CD8-positive, alpha-beta memory T cell (primary cell): ENCODE results near the gene WWC1. TPM values are rescaled to one million over a fixed set of nuclear protein-coding genes. Genes with fewer than 3 reads are reported as not detected.
A peak's percentile ranks its signal among the peaks of the same experiment; 100 is the strongest.
"Not testable (repeated sequence)": the region's sequence is repeated elsewhere in the genome, so short reads cannot be mapped to it uniquely, and the experiment has no call there.

Experiments
- CTCF ChIA-PET: fragments of 350-600 bp; sonication (Branson Sonifier 250); formaldehyde crosslinking; loops from one replicate; lab custom pipeline; 2021; ENCODE audit warnings: antibody characterized with exemption; lab: Charles Lee
- POLR2A ChIA-PET: fragments of 350-600 bp; sonication (Branson Sonifier 250); formaldehyde crosslinking; loops from one replicate; lab custom pipeline; 2021; ENCODE audit warnings: antibody characterized with exemption; lab: Charles Lee
- DNase-seq, 5 donors: peaks; one replicate each; pipeline versions ENCODE4 v3.0.0 to v3.0.0-alpha.2; 2020 to 2022; ENCODE audit warnings: mixed read lengths in 1 of 5
- H3K27ac ChIP-seq: one replicate; pipeline ENCODE4 v1.7.0; 2013; ENCODE audit warnings: low read depth, mild to moderate bottlenecking, low read length, moderate library complexity
- H3K27me3 ChIP-seq: 2 replicates; pipeline ENCODE4 v1.7.0; 2013; ENCODE audit warnings: low read length, mild to moderate bottlenecking; ENCODE audit not compliant: insufficient read depth, poor library complexity, severe bottlenecking
- H3K36me3 ChIP-seq: 2 replicates; pipeline ENCODE4 v1.7.0; 2013; ENCODE audit warnings: mild to moderate bottlenecking, low read length, moderate library complexity; ENCODE audit not compliant: insufficient read depth
- H3K4me1 ChIP-seq: 2 replicates; pipeline ENCODE4 v1.7.0; 2013; ENCODE audit warnings: mild to moderate bottlenecking, low read length, moderate library complexity; ENCODE audit not compliant: insufficient read depth
- H3K4me3 ChIP-seq: 2 replicates; pipeline ENCODE4 v1.7.0; 2013; ENCODE audit warnings: mild to moderate bottlenecking, low read length
- H3K9me3 ChIP-seq: 2 replicates; pipeline ENCODE4 v1.7.0; 2013; ENCODE audit warnings: mild to moderate bottlenecking, low read length
- H3K27ac Mint-ChIP-seq, 8 donors: one replicate each; pipeline ENCODE4 v1.8.0; 2020 to 2021; ENCODE audit warnings: mixed read lengths in 8 of 8, mild to moderate bottlenecking in 6 of 8, inconsistent platforms in 3 of 8, moderate library complexity in 3 of 8
- H3K27me3 Mint-ChIP-seq, 2 donors: one replicate each; pipeline ENCODE4 v1.8.0; 2020 to 2021; ENCODE audit warnings: mixed read lengths in 2 of 2, mild to moderate bottlenecking in 1 of 2, moderate library complexity in 1 of 2
- H3K36me3 Mint-ChIP-seq, 3 donors: one replicate each; pipeline ENCODE4 v1.8.0; 2020 to 2021; ENCODE audit warnings: mixed read lengths in 3 of 3, inconsistent platforms in 1 of 3, mild to moderate bottlenecking in 1 of 3
- H3K4me1 Mint-ChIP-seq, 3 donors: one replicate each; pipeline ENCODE4 v1.8.0; 2020 to 2021; ENCODE audit warnings: mixed read lengths in 3 of 3, inconsistent platforms in 1 of 3, mild to moderate bottlenecking in 1 of 3
- H3K4me3 Mint-ChIP-seq, 7 donors: one replicate each; pipeline ENCODE4 v1.8.0; 2020 to 2021; ENCODE audit warnings: mixed read lengths in 7 of 7, mild to moderate bottlenecking in 6 of 7, moderate library complexity in 4 of 7, inconsistent platforms in 2 of 7
- H3K9me3 Mint-ChIP-seq, 5 donors: one replicate each; pipeline ENCODE4 v1.8.0; 2020 to 2022; ENCODE audit warnings: mixed read lengths in 5 of 5, mild to moderate bottlenecking in 3 of 5, moderate library complexity in 2 of 5, inconsistent platforms in 1 of 5
- polyA plus RNA-seq: library from polyadenylated mRNA; unstranded; fragments of 300-500 nt; fragmentation: Illumina TruSeq; gene quantifications from one replicate; pipeline ENCODE4 v1.2.3, GENCODE V29; 2021
- total RNA-seq, 2 experiments: library from RNA; stranded (reverse); gene quantifications; one replicate each; pipeline ENCODE4 v1.2.3, GENCODE V29; 2021

Gene WWC1
- total and polyA plus RNA-seq, 3 experiments from 2014 or later, result 0.52 to 1.8 (median 0.77) TPM

DNA sequence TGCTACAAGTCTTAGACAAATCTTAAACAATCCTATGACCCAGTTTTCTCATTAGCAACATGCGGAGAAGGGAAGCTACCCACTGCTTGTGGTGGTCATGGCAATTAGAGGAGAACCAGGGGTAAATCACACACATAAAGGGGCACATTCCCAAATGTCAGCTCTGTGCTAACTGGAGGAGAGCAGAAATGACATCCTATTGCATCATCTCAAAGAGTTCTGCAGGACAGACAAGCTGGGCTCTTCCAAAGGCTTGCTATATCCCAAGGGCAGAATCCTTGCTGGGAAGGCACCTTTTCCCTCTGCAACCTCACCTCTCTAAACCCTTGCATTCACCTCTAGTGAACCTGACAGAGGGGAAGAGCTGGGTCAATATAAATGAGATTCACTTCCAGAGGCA, 17.0 kb upstream of the WWC1 start:
- H3K4me1 ChIP-seq, result peaks cover 2% of the 10 kb centered on the region
- POLR2A ChIA-PET, result no interaction called here
- H3K27ac ChIP-seq, result no peak overlapping the region
- H3K4me3 ChIP-seq, result no peak overlapping the region
- Mint-ChIP-seq H3K27ac (no peak overlapping the region), H3K27me3 (peaks cover 12 to 27% of the 10 kb centered on the region in 2 donors), H3K9me3 (peaks cover 0 to 3% (median 0%) of the 10 kb centered on the region in 5 donors), H3K36me3 (no peaks in the 10 kb centered on the region), H3K4me3 (no peak overlapping the region), H3K4me1 (peaks cover 1 to 4% (median 3%) of the 10 kb centered on the region in 3 donors)
- no peaks in the 10 kb centered on the region for H3K27me3 ChIP-seq
- CTCF ChIA-PET, result no interaction called here
- no peaks in the 10 kb centered on the region for H3K9me3 ChIP-seq
- no peak for DNase-seq
- H3K36me3 ChIP-seq, result no peaks in the 10 kb centered on the region

DNA sequence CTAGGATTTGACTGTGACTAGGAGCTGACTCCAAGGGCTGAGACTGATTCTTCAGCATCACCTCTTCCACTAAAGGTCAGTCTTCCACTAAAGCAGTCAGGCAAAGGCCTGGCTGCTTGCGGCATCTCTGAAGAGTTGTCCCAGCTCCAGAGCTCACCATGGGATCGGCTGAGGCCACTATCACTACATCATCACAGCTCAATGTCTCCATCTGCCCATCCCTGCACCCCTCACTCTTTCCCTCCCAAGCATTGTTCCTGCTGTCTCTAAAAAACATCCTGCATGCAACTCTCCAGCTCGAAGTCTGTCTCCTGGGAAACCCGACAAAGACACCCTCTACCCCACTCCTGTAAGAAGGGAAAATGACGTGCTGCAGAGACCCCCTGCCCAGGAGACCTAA, 15.5 kb upstream of the WWC1 start:
- ChIA-PET CTCF (no interaction called here), POLR2A (no interaction called here)
- Mint-ChIP-seq H3K36me3 (no peaks in the 10 kb centered on the region), H3K9me3 (peaks cover 0 to 3% (median 0%) of the 10 kb centered on the region in 5 donors), H3K27ac (no peak overlapping the region), H3K4me1 (no peaks in the 10 kb centered on the region), H3K4me3 (no peak overlapping the region), H3K27me3 (peaks cover 14 to 25% of the 10 kb centered on the region in 2 donors)
- no peaks in the 10 kb centered on the region for H3K4me1 ChIP-seq
- H3K27ac ChIP-seq, result no peak overlapping the region
- H3K4me3 ChIP-seq, result no peak overlapping the region
- no peak for DNase-seq
- H3K36me3 ChIP-seq, result no peaks in the 10 kb centered on the region
- no peaks in the 10 kb centered on the region for H3K9me3 ChIP-seq
- no peaks in the 10 kb centered on the region for H3K27me3 ChIP-seq

DNA sequence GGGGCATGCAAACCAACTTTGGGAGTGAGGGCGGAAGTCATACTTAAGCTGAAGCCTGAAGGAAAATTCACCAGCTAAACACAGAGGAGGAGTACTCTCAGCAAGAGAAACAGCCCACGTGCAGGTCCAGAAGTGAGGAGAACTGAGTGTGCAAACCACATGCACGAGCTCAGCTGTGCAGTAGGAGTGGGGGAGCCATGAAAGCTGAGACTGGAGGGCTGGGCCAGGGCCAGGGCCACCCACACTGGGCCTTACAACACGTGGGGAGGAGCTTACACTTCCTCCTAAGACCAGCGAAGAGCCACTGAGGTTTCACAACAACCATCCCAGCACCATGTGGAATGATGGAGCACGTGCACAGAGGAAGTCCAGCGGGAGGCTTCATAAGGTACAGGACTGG, 9.3 kb upstream of the WWC1 start:
- POLR2A ChIA-PET, result no interaction called here

DNA sequence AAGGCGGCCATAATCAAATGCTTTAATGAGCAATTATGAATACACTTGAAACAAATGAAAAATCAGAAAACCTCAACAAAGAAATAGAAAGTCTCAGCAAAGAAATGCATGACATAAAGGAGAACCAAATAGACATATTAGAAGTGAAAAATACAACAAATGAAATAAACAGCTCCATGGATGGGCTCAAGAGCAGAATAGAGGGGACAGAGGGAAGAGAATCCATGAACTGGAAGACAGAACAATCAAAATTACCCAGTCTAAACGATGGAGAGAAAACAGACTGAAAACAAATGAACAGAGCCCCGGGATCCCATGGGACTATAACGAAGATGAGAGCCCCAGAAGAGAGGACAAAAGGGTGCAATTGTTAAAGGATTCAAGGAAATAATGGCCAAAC, 6.6 kb upstream of the WWC1 start:
- Mint-ChIP-seq H3K9me3 (peaks cover 16 to 21% (median 16%) of the 10 kb centered on the region in 5 donors), H3K27ac (peak overlapping the region in 1 of 8 donors; percentile 5), H3K4me1 (peaks cover 0 to 1% (median 1%) of the 10 kb centered on the region in 3 donors), H3K36me3 (no peaks in the 10 kb centered on the region), H3K4me3 (no peak overlapping the region), H3K27me3 (peaks cover 7 to 29% of the 10 kb centered on the region in 2 donors)
- POLR2A ChIA-PET, result no interaction called here
- H3K27me3 ChIP-seq, result no peaks in the 10 kb centered on the region
- no peak overlapping the region for H3K4me3 ChIP-seq
- no peak for DNase-seq
- CTCF ChIA-PET, result no interaction called here
- no peaks in the 10 kb centered on the region for H3K4me1 ChIP-seq
- no peaks in the 10 kb centered on the region for H3K9me3 ChIP-seq
- H3K27ac ChIP-seq, result no peak overlapping the region
- H3K36me3 ChIP-seq, result no peaks in the 10 kb centered on the region

More for the DNA sequence above, 9.3 kb upstream of the WWC1 start:
- Histone ChIP-seq H3K27ac (no peak overlapping the region), H3K27me3 (no peaks in the 10 kb centered on the region), H3K9me3 (no peaks in the 10 kb centered on the region), H3K4me1 (no peaks in the 10 kb centered on the region), H3K36me3 (no peaks in the 10 kb centered on the region), H3K4me3 (no peak overlapping the region)
- H3K27me3 Mint-ChIP-seq, result peaks cover 7 to 27% of the 10 kb centered on the region in 2 donors
- no peaks in the 10 kb centered on the region for H3K4me1 Mint-ChIP-seq
- H3K4me3 Mint-ChIP-seq, result no peak overlapping the region
- no peaks in the 10 kb centered on the region for H3K36me3 Mint-ChIP-seq
- no peak overlapping the region for H3K27ac Mint-ChIP-seq
- CTCF ChIA-PET, result interaction anchor here (0.8 kb wide), 1 partner anchor 12 kb away, joined by 3 read pairs; no protein-coding TSS in a partner anchor
- H3K9me3 Mint-ChIP-seq, result peaks cover 14 to 19% (median 16%) of the 10 kb centered on the region in 5 donors
- no peak for DNase-seq

DNA sequence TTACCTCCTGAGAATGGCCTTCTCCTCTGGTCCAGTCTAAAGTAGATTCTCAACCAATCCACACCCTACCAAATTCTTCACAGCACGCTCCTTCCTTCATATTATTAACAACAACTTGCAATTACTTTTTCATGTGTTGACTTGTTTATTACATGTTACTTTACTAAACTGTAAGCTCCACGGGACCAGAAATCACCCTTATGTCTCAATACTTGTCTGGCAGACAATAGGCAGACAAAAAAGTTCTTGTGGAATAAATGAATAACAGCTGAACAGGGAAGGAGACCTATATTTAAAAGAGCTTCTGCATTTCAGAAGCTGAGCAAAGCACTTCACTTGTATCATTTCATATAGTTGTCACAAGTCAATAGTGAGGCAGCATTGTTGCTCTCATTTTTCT, 5.7 kb upstream of the WWC1 start:
- Mint-ChIP-seq H3K4me1 (peaks cover 1 to 7% (median 4%) of the 10 kb centered on the region in 3 donors), H3K36me3 (peaks cover 0 to under 1% (median 0%) of the 10 kb centered on the region in 3 donors), H3K27me3 (peaks cover 6 to 32% of the 10 kb centered on the region in 2 donors), H3K27ac (no peak overlapping the region), H3K4me3 (no peak overlapping the region), H3K9me3 (peaks cover 16 to 22% (median 16%) of the 10 kb centered on the region in 5 donors)
- CTCF ChIA-PET, result no interaction called here
- Histone ChIP-seq H3K36me3 (no peaks in the 10 kb centered on the region), H3K27me3 (no peaks in the 10 kb centered on the region), H3K27ac (no peak overlapping the region), H3K4me3 (no peak overlapping the region), H3K4me1 (no peaks in the 10 kb centered on the region), H3K9me3 (no peaks in the 10 kb centered on the region)
- no peak for DNase-seq
- POLR2A ChIA-PET, result no interaction called here

DNA sequence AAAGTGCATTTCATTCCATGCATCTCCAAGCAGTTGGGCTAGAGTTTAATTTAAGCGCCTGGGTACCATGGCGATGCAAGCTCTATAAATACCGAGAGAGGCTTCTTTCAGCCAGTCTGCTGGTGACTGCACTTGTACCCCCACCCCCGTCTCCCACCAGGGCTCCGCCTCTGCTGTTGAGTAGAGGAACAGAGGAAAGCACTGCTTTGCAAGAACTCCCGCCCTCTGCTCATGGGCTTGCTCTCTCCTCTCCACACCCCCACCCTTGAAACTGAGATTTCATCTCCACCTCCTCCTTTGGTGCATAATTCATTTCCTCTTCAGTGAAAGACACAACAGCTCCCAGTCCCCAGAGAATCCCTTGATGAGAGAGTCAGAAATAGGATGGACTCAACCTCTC, 5.1 kb upstream of the WWC1 start:
- Histone ChIP-seq H3K9me3 (no peaks in the 10 kb centered on the region), H3K4me3 (no peak overlapping the region), H3K36me3 (no peaks in the 10 kb centered on the region), H3K4me1 (no peaks in the 10 kb centered on the region), H3K27me3 (no peaks in the 10 kb centered on the region), H3K27ac (no peak overlapping the region)
- no peak overlapping the region for H3K4me3 Mint-ChIP-seq
- CTCF ChIA-PET, result no interaction called here
- peaks cover 16 to 23% (median 16%) of the 10 kb centered on the region in 5 donors for H3K9me3 Mint-ChIP-seq
- no peak overlapping the region for H3K27ac Mint-ChIP-seq
- H3K36me3 Mint-ChIP-seq, result peaks cover 0 to 2% (median 0%) of the 10 kb centered on the region in 3 donors
- H3K27me3 Mint-ChIP-seq, result peaks cover 11 to 37% of the 10 kb centered on the region in 2 donors
- POLR2A ChIA-PET, result no interaction called here
- peaks cover 7 to 12% (median 8%) of the 10 kb centered on the region in 3 donors for H3K4me1 Mint-ChIP-seq
- no peak for DNase-seq

DNA sequence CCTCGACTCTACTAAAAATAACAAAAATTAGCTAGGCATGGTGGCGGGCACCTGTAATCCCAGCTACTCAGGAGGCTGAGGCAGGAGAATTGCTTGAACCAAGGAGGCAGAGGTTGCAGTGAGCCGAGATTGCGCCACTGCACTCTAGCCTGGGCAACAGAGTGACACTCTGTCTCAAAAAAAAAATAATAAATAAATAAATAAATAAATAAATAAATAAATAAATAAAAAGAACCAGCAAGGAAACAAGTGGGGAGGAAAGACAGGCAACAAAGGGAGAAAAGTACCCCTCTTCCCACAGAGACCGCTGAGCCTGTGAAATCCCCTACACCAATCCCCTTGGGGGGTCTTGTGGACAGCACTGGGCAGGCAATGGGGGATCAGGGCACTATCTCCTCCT, 4.6 kb upstream of the WWC1 start:
- CTCF ChIA-PET, H3K27ac ChIP-seq, POLR2A ChIA-PET, H3K4me3 Mint-ChIP-seq, H3K36me3 Mint-ChIP-seq, H3K27ac Mint-ChIP-seq, H3K36me3 ChIP-seq, DNase-seq, H3K4me3 ChIP-seq, H3K4me1 ChIP-seq, H3K27me3 ChIP-seq, H3K9me3 ChIP-seq: not testable (repeated sequence)
- H3K9me3 Mint-ChIP-seq, result peaks cover 16 to 23% (median 16%) of the 10 kb centered on the region in 5 donors
- peaks cover 7 to 12% (median 8%) of the 10 kb centered on the region in 3 donors for H3K4me1 Mint-ChIP-seq
- H3K27me3 Mint-ChIP-seq, result peaks cover 11 to 34% of the 10 kb centered on the region in 2 donors

DNA sequence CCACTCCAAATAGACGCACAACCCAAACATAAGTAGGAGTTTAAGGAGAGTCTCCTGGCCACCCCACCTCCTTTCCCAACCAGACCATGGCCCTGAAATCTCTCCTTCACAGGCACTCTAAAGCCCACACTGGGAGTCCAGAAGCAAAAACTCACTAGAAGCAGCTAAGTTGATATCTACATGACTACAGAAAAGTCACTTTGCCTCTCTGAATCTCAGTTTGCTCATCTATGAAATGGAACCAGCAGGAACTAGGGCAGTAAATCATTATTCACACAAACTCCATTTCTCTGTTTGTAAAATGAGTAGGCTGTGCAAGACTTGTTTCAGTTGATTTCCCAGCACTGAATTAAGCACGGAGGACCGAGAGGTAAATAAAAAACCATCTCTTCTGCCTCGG, 4.1 kb upstream of the WWC1 start:
- Histone ChIP-seq H3K4me1 (no peaks in the 10 kb centered on the region), H3K27ac (no peak overlapping the region), H3K27me3 (no peaks in the 10 kb centered on the region), H3K4me3 (no peak overlapping the region), H3K9me3 (no peaks in the 10 kb centered on the region), H3K36me3 (no peaks in the 10 kb centered on the region)
- DNase-seq, result no peak
- Mint-ChIP-seq H3K4me1 (peaks cover 7 to 12% (median 8%) of the 10 kb centered on the region in 3 donors), H3K27ac (no peak overlapping the region), H3K4me3 (no peak overlapping the region), H3K27me3 (peaks cover 11 to 34% of the 10 kb centered on the region in 2 donors), H3K9me3 (peaks cover 14 to 23% (median 16%) of the 10 kb centered on the region in 5 donors), H3K36me3 (peaks cover 0 to 2% (median 0%) of the 10 kb centered on the region in 3 donors)
- ChIA-PET CTCF (no interaction called here), POLR2A (no interaction called here)
